SU-DHL-6 (cell line): ENCODE results near the gene CAMK4.

Experiments
- H2AFZ ChIP-seq: fragments of 200-600 bp; sonication (generic); 2 replicates; pipeline ENCODE4 v1.6.1; 2014; ENCODE audit warnings: low read depth, mild to moderate bottlenecking, moderate library complexity, mixed read lengths, antibody characterized with exemption, low read length; ENCODE audit not compliant: severe bottlenecking
- H3F3A ChIP-seq: fragments of 200-600 bp; shearing (Covaris generic); 2 replicates; pipeline ENCODE4 v1.6.0; 2016; ENCODE audit warnings: antibody characterized with exemption, mild to moderate bottlenecking; ENCODE audit not compliant: insufficient read depth
- H3K27ac ChIP-seq: fragments of 200-600 bp; sonication (generic); 2 replicates; pipeline ENCODE4 v1.5.1; 2016; ENCODE audit warnings: low read depth, mild to moderate bottlenecking, low read length, moderate library complexity, mixed read lengths
- H3K27me3 ChIP-seq: fragments of 200-600 bp; sonication (generic), shearing (Covaris generic); 2 replicates; pipeline ENCODE4 v1.6.0; 2014; ENCODE audit warnings: mild to moderate bottlenecking, low read length
- H3K36me3 ChIP-seq: fragments of 200-600 bp; sonication (generic); 2 replicates; pipeline ENCODE4 v1.6.1; 2014; ENCODE audit warnings: mild to moderate bottlenecking, low read length, mixed read lengths
- H3K4me2 ChIP-seq: fragments of 300-600, 200-600 bp; shearing (Covaris generic), sonication (generic); 2 replicates; pipeline ENCODE4 v1.6.0; 2014; ENCODE audit warnings: low read length, low read depth, mild to moderate bottlenecking; ENCODE audit not compliant: poor library complexity, severe bottlenecking
- H3K4me3 ChIP-seq: fragments of 200-600 bp; sonication (generic); 2 replicates; pipeline ENCODE4 v1.5.1; 2014; ENCODE audit warnings: antibody characterized with exemption, low read length, mild to moderate bottlenecking, mixed read lengths; ENCODE audit not compliant: insufficient read depth, poor library complexity, severe bottlenecking
- H3K79me2 ChIP-seq: fragments of 200-600 bp; sonication (generic); 2 replicates; pipeline ENCODE4 v1.6.1; 2014; ENCODE audit warnings: mild to moderate bottlenecking, low read length, moderate library complexity; ENCODE audit not compliant: insufficient read depth
- H3K9ac ChIP-seq: fragments of 200-600 bp; sonication (generic); 2 replicates; pipeline ENCODE4 v1.7.0; 2014; ENCODE audit warnings: mild to moderate bottlenecking, low read length
- H3K9me2 ChIP-seq: fragments of 200-600 bp; sonication (generic); replicated peaks from 2 replicates; pipeline ENCODE4 v1.6.1; 2014; ENCODE audit warnings: low read length; ENCODE audit not compliant: insufficient read depth
- H3K9me3 ChIP-seq: fragments of 200-600 bp; sonication (generic); 2 replicates; pipeline ENCODE4 v1.6.1; 2014; ENCODE audit warnings: low read length, mixed read lengths; ENCODE audit not compliant: insufficient read depth
- H4K20me1 ChIP-seq: fragments of 200-600 bp; sonication (generic); 2 replicates; pipeline ENCODE4 v1.6.1; 2014; ENCODE audit warnings: low read depth, mild to moderate bottlenecking, antibody characterized with exemption, low read length, moderate library complexity, mixed read lengths
- EZH2phosphoT487 ChIP-seq: fragments of 200-600 bp; sonication (generic), shearing (Covaris generic); conservative IDR thresholded peaks from 2 replicates; pipeline ENCODE4 v1.6.1; 2018; ENCODE audit warnings: mild to moderate bottlenecking, antibody characterized with exemption, low read length, moderate library complexity, mixed read lengths
- TF ChIP-seq, protein P1 (sequence below): fragments of 200-600 bp; sonication (generic); IDR thresholded peaks from one replicate; pipeline ENCODE4 v1.5.1; 2017; ENCODE audit warnings: antibody characterized with exemption, mild to moderate bottlenecking, low read length, moderate library complexity; ENCODE audit not compliant: insufficient read depth, poor library complexity, severe bottlenecking

Gene CAMK4

DNA sequence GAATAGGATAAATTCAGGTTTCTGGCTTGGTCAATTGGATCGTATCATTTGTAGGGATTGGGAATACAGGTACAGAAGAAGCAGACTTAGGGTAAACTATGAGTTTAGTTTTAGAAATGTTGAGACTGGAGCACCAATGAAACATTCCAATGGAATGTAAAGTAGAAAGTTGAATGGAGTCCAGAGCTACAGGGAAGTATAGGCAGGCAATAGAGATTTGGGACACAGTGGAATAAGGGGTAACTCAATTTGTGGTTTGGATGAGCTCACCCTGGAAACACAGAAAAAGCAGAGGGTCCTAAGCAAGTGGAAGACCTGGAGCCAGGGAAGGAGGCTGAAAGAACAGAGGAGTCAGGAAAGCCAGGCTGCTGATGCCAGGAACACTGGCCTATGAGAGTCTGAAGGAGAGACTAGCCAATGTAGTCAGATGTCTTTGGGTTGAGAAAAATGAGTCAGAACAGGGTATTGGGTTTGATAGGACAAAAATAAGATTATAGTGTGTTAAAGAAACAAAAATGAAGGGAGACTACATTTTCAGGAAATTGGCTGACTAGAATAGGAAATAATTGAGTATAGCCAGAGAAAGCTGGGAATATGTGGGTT is 215.4 kb downstream of the CAMK4 start:
- H3K27ac ChIP-seq: no peak overlapping the region
- H3K9ac ChIP-seq: no peak overlapping the region
- no peaks in the 10 kb centered on the region for H3K27me3 ChIP-seq
- H4K20me1 ChIP-seq: no peaks in the 10 kb centered on the region
- H3K9me2 ChIP-seq: no peaks in the 10 kb centered on the region
- no peak overlapping the region for H3K4me3 ChIP-seq
- TF ChIP-seq, protein P1, sequence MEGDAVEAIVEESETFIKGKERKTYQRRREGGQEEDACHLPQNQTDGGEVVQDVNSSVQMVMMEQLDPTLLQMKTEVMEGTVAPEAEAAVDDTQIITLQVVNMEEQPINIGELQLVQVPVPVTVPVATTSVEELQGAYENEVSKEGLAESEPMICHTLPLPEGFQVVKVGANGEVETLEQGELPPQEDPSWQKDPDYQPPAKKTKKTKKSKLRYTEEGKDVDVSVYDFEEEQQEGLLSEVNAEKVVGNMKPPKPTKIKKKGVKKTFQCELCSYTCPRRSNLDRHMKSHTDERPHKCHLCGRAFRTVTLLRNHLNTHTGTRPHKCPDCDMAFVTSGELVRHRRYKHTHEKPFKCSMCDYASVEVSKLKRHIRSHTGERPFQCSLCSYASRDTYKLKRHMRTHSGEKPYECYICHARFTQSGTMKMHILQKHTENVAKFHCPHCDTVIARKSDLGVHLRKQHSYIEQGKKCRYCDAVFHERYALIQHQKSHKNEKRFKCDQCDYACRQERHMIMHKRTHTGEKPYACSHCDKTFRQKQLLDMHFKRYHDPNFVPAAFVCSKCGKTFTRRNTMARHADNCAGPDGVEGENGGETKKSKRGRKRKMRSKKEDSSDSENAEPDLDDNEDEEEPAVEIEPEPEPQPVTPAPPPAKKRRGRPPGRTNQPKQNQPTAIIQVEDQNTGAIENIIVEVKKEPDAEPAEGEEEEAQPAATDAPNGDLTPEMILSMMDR: no peak
- no peak for TF ChIP-seq EZH2phosphoT487
- no peaks in the 10 kb centered on the region for H3K36me3 ChIP-seq
- H3F3A ChIP-seq: no peaks in the 10 kb centered on the region
- no peaks in the 10 kb centered on the region for H3K9me3 ChIP-seq
- no peaks in the 10 kb centered on the region for H3K79me2 ChIP-seq
- no peak overlapping the region for H3K4me2 ChIP-seq
- H2AFZ ChIP-seq: no peak overlapping the region

DNA sequence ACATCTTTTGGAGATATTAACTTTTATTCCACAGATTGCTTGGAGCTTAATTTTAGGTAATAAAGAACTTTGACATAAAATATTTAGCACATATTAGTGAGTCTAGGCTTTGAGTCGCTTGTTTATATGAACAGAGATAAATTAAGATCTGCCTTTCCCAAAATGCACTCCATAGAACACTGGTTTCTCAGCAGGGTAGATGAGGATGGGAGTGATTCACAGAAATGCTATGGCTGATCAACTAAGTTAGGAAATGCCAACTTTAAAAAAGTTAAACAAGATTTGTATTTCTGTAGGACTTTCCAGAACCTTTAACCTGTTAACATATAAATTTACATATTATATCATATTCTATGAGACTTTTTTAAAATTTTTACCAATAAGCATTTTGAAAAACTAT is 222.9 kb downstream of the CAMK4 start:
- no peaks in the 10 kb centered on the region for H3F3A ChIP-seq
- no peaks in the 10 kb centered on the region for H3K9me2 ChIP-seq
- H3K79me2 ChIP-seq: no peaks in the 10 kb centered on the region
- no peaks in the 10 kb centered on the region for H3K27me3 ChIP-seq
- H2AFZ ChIP-seq: no peak overlapping the region
- H4K20me1 ChIP-seq: no peaks in the 10 kb centered on the region
- H3K4me3 ChIP-seq: no peak overlapping the region
- H3K9ac ChIP-seq: no peak overlapping the region
- no peaks in the 10 kb centered on the region for H3K9me3 ChIP-seq
- H3K27ac ChIP-seq: no peak overlapping the region
- no peaks in the 10 kb centered on the region for H3K36me3 ChIP-seq
- no peak overlapping the region for H3K4me2 ChIP-seq
- TF ChIP-seq, protein P1: no peak
- no peak for TF ChIP-seq EZH2phosphoT487

DNA sequence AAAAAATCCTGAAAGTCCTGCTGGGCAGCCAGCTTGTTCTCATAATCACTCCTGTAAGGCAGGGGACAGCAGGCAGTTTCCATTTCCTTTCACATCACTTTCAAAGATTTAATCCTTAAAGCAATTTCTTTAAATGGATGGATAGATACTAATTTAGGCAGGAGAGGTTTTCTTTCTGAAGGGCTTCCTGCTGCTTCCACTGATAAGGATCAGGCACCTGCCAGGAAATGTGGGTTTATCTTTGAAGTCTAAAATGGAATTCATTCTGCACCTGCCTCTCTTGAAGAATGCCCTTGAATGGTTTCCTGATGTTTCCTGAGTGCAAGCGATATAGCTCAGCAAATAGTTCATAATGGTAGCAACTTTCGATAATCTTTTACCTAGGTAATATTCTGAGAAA is 223.6 kb downstream of the CAMK4 start:
- Histone ChIP-seq H3K4me3 (no peak overlapping the region), H3K36me3 (no peaks in the 10 kb centered on the region), H3K9me3 (no peaks in the 10 kb centered on the region), H3F3A (no peaks in the 10 kb centered on the region), H3K9ac (no peak overlapping the region), H3K4me2 (no peak overlapping the region), H3K27ac (no peak overlapping the region), H4K20me1 (no peaks in the 10 kb centered on the region), H3K27me3 (no peaks in the 10 kb centered on the region), H3K79me2 (no peaks in the 10 kb centered on the region), H3K9me2 (no peaks in the 10 kb centered on the region), H2AFZ (no peak overlapping the region)
- TF ChIP-seq, protein P1: no peak
